Upper lobe of right lung (tissue), 1 donor: ENCODE data around the gene HLA-A. TPM values are rescaled to one million over a fixed set of nuclear protein-coding genes. Genes with fewer than 3 reads are reported as not detected.

Source experiments
- ATAC-seq: fragments of 200-7000 bp; cut with Tn5 transposase; one replicate; pipeline ENCODE4 v1.9.1; 2020; ENCODE audit warnings: mild to moderate bottlenecking, moderate library complexity
- DNase-seq: peaks from one replicate; pipeline ENCODE4 v3.0.0-alpha.2; 2020
- H3K27ac ChIP-seq: fragments of 200-600 bp; one replicate; pipeline ENCODE4 v1.8.0; 2022
- H3K27me3 ChIP-seq: fragments of 200-600 bp; one replicate; pipeline ENCODE4 v1.8.0; 2022; ENCODE audit warnings: mild to moderate bottlenecking
- H3K36me3 ChIP-seq: fragments of 200-600 bp; one replicate; pipeline ENCODE4 v1.8.0; 2022
- H3K4me1 ChIP-seq: fragments of 200-600 bp; one replicate; pipeline ENCODE4 v1.8.0; 2022
- H3K4me3 ChIP-seq: fragments of 200-600 bp; one replicate; pipeline ENCODE4 v1.8.0; 2022; ENCODE audit warnings: mild to moderate bottlenecking
- H3K9me3 ChIP-seq: fragments of 200-600 bp; one replicate; pipeline ENCODE4 v1.8.0; 2022
- CTCF ChIP-seq: fragments of 200-600 bp; IDR thresholded peaks from one replicate; pipeline ENCODE4 v1.8.0; 2022; ENCODE audit warnings: antibody characterized with exemption
- intact Hi-C: fragments of 100-400 bp; cut with DNase I; formaldehyde crosslinking; loops from one replicate; pipeline ENCODE4 v1.11.0; 2022
- total RNA-seq: library from RNA; stranded (reverse); fragmentation: NEBNext Ultra II Directional; extraction: Animal tissue kit (Norgen Biotek cat#: 25700); gene quantifications from one replicate; pipeline ENCODE4 v1.2.1, GENCODE V29; 2021
- donor health status: DM: no; HTN: yes; CAD: no; lungs with severe emphysema.

The HLA-A gene
- total RNA-seq, 1 donor from 2014 or later, result 1,071 TPM

DNA sequence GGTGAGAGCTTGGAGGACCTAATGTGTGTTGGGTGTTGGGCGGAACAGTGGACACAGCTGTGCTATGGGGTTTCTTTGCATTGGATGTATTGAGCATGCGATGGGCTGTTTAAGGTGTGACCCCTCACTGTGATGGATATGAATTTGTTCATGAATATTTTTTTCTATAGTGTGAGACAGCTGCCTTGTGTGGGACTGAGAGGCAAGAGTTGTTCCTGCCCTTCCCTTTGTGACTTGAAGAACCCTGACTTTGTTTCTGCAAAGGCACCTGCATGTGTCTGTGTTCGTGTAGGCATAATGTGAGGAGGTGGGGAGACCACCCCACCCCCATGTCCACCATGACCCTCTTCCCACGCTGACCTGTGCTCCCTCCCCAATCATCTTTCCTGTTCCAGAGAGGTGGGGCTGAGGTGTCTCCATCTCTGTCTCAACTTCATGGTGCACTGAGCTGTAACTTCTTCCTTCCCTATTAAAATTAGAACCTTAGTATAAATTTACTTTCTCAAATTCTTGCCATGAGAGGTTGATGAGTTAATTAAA, 3.0 kb downstream of the HLA-A start:
- no peak for ATAC-seq
- H3K4me1 ChIP-seq, result no peaks in the 10 kb centered on the region
- H3K27me3 ChIP-seq, result no peaks in the 10 kb centered on the region
- peaks cover 3% of the 10 kb centered on the region for H3K36me3 ChIP-seq
- no peak overlapping the region for H3K4me3 ChIP-seq
- intact Hi-C loops, result no loop called here
- no peak for DNase-seq
- TF ChIP-seq CTCF, result no peak
- no peaks in the 10 kb centered on the region for H3K9me3 ChIP-seq
- H3K27ac ChIP-seq, result no peak overlapping the region

DNA sequence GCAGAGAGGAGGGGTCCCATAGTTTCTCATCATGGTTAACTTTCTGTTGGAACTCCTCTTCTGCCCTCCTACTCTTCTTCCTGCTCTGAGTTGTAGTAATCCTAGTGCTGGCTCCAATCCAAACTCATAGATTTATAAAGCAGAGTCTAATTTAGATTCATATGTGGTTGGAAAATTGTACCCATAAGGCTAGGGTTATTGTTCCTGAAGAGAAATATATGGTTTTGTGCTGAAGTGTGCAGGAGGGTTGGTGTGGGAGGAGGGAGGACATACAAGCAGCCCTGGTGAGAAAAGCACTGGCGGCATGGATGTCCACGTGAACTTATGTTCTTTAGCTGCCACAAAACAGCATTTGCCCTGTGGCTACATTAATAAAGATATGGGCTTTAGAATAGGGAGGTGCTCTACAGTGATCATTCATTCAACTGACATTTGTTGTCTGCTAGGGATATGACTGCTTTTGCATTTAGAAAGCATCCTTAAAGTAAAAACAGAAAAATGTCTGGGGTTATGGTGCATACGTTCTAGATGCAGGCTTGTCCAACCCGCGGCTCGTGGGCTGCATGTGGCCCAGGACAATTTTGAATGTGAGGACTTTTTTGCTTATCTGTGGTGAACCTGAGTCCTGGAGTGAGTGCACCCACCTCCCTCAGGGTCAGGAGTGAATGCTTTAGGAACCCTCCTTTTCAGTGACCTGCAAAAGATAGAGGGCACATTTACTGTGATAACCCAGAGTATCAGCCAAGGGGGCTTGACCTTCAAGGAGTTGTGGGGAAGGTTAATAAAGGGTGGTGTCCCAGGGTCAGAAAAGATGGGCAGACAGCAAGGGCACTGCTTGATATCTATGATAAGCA, 4.1 kb downstream of the HLA-A start:
- Histone ChIP-seq H3K36me3 (peaks cover 3% of the 10 kb centered on the region), H3K4me1 (no peaks in the 10 kb centered on the region), H3K9me3 (no peaks in the 10 kb centered on the region), H3K4me3 (no peak overlapping the region), H3K27me3 (no peaks in the 10 kb centered on the region), H3K27ac (no peak overlapping the region)
- no peak for TF ChIP-seq CTCF
- DNase-seq (no peak), ATAC-seq (no peak)
- intact Hi-C loops, result no loop called here

GRCh38 chr6:29947077-29947980, 5.0 kb downstream of the HLA-A start:
- intact Hi-C loops, result no loop called here
- Histone ChIP-seq H3K4me3 (no peak overlapping the region), H3K4me1 (no peaks in the 10 kb centered on the region), H3K9me3 (no peaks in the 10 kb centered on the region), H3K27me3 (no peaks in the 10 kb centered on the region), H3K27ac (no peak overlapping the region), H3K36me3 (peaks cover 3% of the 10 kb centered on the region)
- no peak for DNase-seq
- no peak for ATAC-seq
- no peak for TF ChIP-seq CTCF

GRCh38 chr6:29948277-29948676, 5.9 kb downstream of the HLA-A start:
- intact Hi-C loops, result no loop called here
- Histone ChIP-seq H3K27ac (no peak overlapping the region), H3K4me1 (no peaks in the 10 kb centered on the region), H3K9me3 (no peaks in the 10 kb centered on the region), H3K4me3 (no peak overlapping the region), H3K27me3 (no peaks in the 10 kb centered on the region), H3K36me3 (peaks cover 3% of the 10 kb centered on the region)
- TF ChIP-seq CTCF, result no peak
- no peak for DNase-seq
- no peak for ATAC-seq

DNA sequence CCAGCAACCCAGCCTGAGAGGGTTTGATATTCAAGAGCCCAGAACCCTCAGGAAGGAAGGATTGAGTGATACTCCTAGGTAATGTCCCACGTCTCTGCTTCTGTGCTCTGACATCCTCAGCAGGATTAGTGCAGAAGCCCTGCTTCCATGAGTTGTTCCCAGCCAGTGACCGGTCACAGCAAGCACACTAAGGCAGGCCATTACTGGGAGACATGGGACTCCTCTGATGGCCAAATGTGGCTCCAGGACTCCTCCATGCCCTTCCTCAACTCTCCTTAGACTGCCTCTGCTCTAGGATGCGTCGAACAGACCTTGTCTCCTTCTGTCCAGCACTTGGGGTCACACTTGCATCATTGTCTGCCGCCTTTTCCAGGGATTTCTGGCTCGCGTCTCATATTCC, 7.6 kb downstream of the HLA-A start:
- Histone ChIP-seq H3K9me3 (no peaks in the 10 kb centered on the region), H3K27ac (no peak overlapping the region), H3K27me3 (no peaks in the 10 kb centered on the region), H3K4me3 (no peak overlapping the region), H3K36me3 (peaks cover 3% of the 10 kb centered on the region), H3K4me1 (no peaks in the 10 kb centered on the region)
- intact Hi-C loops, result no loop called here
- DNase-seq, result no peak
- TF ChIP-seq CTCF, result no peak
- ATAC-seq, result no peak
